Measurements from ENCODE around the gene ADAMTS13. TPM values are rescaled to one million over a fixed set of nuclear protein-coding genes. Genes with fewer than 3 reads are reported as not detected.

Gene ADAMTS13
- total RNA-seq, 1 experiment from 2014 or later: 4.7 TPM

DNA sequence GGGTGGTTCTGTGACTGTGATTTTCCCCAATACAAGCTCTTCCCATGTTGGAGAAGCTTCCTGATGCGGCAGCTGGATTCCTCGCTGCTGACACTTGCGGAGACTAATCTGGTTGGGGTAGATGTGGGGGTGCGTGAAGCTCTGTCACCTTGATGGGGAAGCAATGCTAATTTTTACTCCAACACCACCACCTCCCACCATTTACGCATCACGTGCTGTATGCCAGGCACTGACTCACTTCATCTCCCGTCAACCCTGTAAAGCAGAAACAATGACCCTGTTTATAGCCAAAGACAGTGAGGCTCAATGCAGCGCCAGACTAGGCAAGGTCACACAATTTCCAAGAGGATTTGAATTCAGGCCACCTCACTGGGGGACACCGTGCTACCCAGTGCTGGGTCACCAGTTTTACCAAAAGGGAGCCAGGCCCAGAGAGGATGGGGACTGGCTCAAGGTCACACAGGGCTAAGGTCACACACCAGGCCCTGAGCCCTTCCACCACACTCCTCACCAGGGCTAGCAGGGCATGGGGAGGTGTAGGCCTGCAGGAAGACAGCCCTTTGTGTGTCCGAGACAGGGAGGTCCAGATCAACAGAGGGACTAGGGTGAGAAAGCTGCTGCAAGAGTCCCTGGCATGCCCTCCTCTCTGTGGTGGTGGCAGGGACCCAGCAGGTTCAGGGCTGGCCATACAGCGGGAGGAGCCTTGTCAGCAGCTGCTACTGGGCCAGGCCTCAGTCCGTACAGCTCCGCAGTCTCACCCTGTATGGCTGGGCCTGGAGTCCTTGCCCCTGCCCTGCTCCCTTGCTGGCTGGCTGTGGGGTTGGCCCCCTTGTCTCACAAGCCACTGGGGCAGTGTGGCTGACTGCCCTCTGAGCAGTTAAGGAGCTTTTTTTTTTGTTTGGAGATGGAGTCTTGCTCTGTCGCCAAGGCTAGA, 42.7 kb upstream of the ADAMTS13 start:
- TF ChIP-seq, protein P1, sequence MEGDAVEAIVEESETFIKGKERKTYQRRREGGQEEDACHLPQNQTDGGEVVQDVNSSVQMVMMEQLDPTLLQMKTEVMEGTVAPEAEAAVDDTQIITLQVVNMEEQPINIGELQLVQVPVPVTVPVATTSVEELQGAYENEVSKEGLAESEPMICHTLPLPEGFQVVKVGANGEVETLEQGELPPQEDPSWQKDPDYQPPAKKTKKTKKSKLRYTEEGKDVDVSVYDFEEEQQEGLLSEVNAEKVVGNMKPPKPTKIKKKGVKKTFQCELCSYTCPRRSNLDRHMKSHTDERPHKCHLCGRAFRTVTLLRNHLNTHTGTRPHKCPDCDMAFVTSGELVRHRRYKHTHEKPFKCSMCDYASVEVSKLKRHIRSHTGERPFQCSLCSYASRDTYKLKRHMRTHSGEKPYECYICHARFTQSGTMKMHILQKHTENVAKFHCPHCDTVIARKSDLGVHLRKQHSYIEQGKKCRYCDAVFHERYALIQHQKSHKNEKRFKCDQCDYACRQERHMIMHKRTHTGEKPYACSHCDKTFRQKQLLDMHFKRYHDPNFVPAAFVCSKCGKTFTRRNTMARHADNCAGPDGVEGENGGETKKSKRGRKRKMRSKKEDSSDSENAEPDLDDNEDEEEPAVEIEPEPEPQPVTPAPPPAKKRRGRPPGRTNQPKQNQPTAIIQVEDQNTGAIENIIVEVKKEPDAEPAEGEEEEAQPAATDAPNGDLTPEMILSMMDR (IDR thresholded peaks at IDR 0.05; ENCODE audit: unreplicated experiment): no peak
- H3K36me3 Mint-ChIP-seq (ENCODE audit: insufficient read depth, unreplicated experiment): peaks cover 11% of the 10 kb centered on the region
- DNase-seq: no peak
- peaks cover 9% of the 10 kb centered on the region for H3K4me1 Mint-ChIP-seq (ENCODE audit: low read depth, unreplicated experiment)
- CTCF ChIA-PET: no interaction called here
- BruUV-seq (replicated peaks): no TSS peak
- H3K27me3 Mint-ChIP-seq (ENCODE audit: unreplicated experiment): no peaks in the 10 kb centered on the region
- no peaks in the 10 kb centered on the region for H3K9me3 Mint-ChIP-seq (ENCODE audit: low read depth, unreplicated experiment)
- H3K4me3 Mint-ChIP-seq (ENCODE audit: low read depth, unreplicated experiment): no peak overlapping the region
- H3K27ac Mint-ChIP-seq (ENCODE audit: unreplicated experiment): no peak overlapping the region
- intact Hi-C loops (cut with micrococcal nuclease; ENCODE audit: unreplicated experiment): no loop called here

DNA sequence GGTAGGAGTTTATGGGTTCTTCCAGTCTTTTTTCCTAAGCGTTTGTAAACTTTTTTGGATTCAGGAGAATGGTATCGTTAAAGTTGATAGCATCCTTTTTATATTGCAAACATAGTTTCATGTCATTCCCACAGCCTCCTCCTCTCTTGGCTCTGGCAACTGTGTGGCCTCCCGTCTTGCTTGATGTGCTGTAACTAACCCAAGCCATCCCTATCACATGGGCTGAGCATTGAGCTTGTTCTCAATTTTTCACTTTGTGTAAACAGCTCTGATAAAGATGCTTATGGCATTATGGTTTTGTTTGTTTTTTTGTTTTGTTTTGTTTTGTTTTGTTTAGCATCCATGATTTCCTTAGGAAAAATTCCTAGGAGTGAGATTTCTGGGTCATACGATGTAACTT, 41.4 kb upstream of the ADAMTS13 start:
- Mint-ChIP-seq H3K27me3 (ENCODE audit: unreplicated experiment) (no peaks in the 10 kb centered on the region), H3K4me3 (ENCODE audit: low read depth, unreplicated experiment) (no peak overlapping the region), H3K4me1 (ENCODE audit: low read depth, unreplicated experiment) (peaks cover 9% of the 10 kb centered on the region), H3K27ac (ENCODE audit: unreplicated experiment) (no peak overlapping the region), H3K36me3 (ENCODE audit: insufficient read depth, unreplicated experiment) (no peaks in the 10 kb centered on the region), H3K9me3 (ENCODE audit: low read depth, unreplicated experiment) (no peaks in the 10 kb centered on the region)
- DNase-seq: no peak
- TF ChIP-seq, protein P1 (IDR thresholded peaks at IDR 0.05; ENCODE audit: unreplicated experiment): no peak
- CTCF ChIA-PET: interaction anchor here (0.6 to 0.7 kb wide), 2 partner anchors 24 to 79 kb away, joined by 3 read pairs; partner anchors contain the start of genes CACFD1, SURF1 and SURF2
- BruUV-seq (replicated peaks): no TSS peak
- intact Hi-C loops (cut with micrococcal nuclease; ENCODE audit: unreplicated experiment): no loop called here

DNA sequence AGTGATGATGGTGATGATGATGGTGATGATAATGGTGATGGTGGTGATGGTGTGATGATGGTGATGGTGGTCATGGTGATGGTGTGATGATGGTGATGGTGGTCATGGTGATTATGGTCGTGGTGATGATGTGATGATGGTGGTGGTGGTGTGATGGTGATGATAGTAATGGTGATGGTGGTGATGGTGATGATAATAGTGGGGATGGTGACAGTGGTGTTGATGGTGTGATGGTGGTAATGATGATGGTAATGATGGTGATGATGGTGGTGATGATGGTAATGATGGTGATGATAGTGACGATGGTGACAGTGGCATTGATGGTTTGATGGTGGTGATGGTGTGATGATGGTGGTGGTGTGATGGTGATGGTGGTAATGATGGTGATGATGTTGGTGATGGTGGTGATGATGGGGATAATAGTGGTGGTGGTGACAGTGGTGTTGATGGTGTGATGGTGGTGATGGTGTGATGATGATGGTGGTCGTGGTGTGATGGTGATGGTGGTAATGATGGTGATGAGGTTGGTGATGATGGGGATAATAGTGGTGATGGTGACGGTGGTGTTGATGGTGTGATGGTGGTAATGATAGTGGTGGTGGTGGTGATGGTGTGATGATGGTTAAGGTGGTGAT, 39.5 kb upstream of the ADAMTS13 start:
- DNase-seq: no peak
- no peaks in the 10 kb centered on the region for H3K36me3 Mint-ChIP-seq (ENCODE audit: insufficient read depth, unreplicated experiment)
- CTCF ChIA-PET: no interaction called here
- TF ChIP-seq, protein P1 (IDR thresholded peaks at IDR 0.05; ENCODE audit: unreplicated experiment): no peak
- H3K4me1 Mint-ChIP-seq (ENCODE audit: low read depth, unreplicated experiment): peaks cover 9% of the 10 kb centered on the region
- no peak overlapping the region for H3K27ac Mint-ChIP-seq (ENCODE audit: unreplicated experiment)
- intact Hi-C loops (cut with micrococcal nuclease; ENCODE audit: unreplicated experiment): no loop called here
- no peaks in the 10 kb centered on the region for H3K9me3 Mint-ChIP-seq (ENCODE audit: low read depth, unreplicated experiment)
- BruUV-seq (replicated peaks): no TSS peak
- no peaks in the 10 kb centered on the region for H3K27me3 Mint-ChIP-seq (ENCODE audit: unreplicated experiment)
- no peak overlapping the region for H3K4me3 Mint-ChIP-seq (ENCODE audit: low read depth, unreplicated experiment)

DNA sequence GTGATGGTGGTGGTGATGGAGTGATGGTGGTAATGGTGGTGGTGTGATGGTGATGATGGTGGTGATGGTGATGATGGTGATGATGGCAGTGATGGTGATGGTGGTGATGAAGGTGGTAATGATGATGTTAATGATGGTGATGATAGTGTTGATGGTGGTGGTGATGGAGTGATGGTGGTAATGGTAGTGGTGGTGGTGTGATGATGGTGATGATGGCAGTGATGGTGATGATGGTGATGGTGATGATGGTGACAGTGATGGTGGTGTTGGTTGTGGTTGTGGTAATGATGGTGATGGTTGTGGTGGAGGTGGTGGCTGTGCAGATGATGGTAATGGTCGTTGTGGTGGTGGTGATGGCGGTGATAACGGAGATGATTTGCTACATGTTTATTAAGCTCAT, 38.7 kb upstream of the ADAMTS13 start:
- TF ChIP-seq, protein P1 (IDR thresholded peaks at IDR 0.05; ENCODE audit: unreplicated experiment): no peak
- H3K27me3 Mint-ChIP-seq (ENCODE audit: unreplicated experiment): no peaks in the 10 kb centered on the region
- H3K36me3 Mint-ChIP-seq (ENCODE audit: insufficient read depth, unreplicated experiment): no peaks in the 10 kb centered on the region
- no peak overlapping the region for H3K4me3 Mint-ChIP-seq (ENCODE audit: low read depth, unreplicated experiment)
- intact Hi-C loops (cut with micrococcal nuclease; ENCODE audit: unreplicated experiment): no loop called here
- peaks cover 5% of the 10 kb centered on the region for H3K4me1 Mint-ChIP-seq (ENCODE audit: low read depth, unreplicated experiment)
- H3K9me3 Mint-ChIP-seq (ENCODE audit: low read depth, unreplicated experiment): no peaks in the 10 kb centered on the region
- no TSS peak for BruUV-seq (replicated peaks)
- CTCF ChIA-PET: no interaction called here
- H3K27ac Mint-ChIP-seq (ENCODE audit: unreplicated experiment): no peak overlapping the region
- no peak for DNase-seq
